Measurements from ENCODE around the gene NCOA4.
"Not testable (repeated sequence)": the region's sequence is repeated elsewhere in the genome, so short reads cannot be mapped to it uniquely, and the experiment has no call there.

NCOA4 gene

GRCh38 chr10:46053534-46054434, 23.4 kb upstream of the NCOA4 start:
- H2AFZ ChIP-seq: no peak overlapping the region
- H3K9me3 ChIP-seq (ENCODE audit: control insufficient read depth, low read length): no peaks in the 10 kb centered on the region
- H3K4me1 ChIP-seq: no peaks in the 10 kb centered on the region
- no peak overlapping the region for H3K4me2 ChIP-seq (ENCODE audit: low read length)
- no peak overlapping the region for H3K4me3 ChIP-seq (ENCODE audit: low read depth, low read length)
- H3K9ac ChIP-seq: no peak overlapping the region
- no peaks in the 10 kb centered on the region for H3K36me3 ChIP-seq (ENCODE audit: control insufficient read depth, insufficient read depth, low read length)
- no peaks in the 10 kb centered on the region for H3K79me2 ChIP-seq
- H3K27me3 ChIP-seq (ENCODE audit: control insufficient read depth, insufficient read depth, low read length): no peaks in the 10 kb centered on the region
- TF ChIP-seq CTCF (IDR thresholded peaks at IDR 0.05): no peak
- H3K27ac ChIP-seq: no peak overlapping the region

GRCh38 chr10:46052791-46053375, 22.5 kb upstream of the NCOA4 start:
- H3K4me2 ChIP-seq (ENCODE audit: low read length): no peak overlapping the region
- no peak overlapping the region for H3K27ac ChIP-seq
- H2AFZ ChIP-seq: no peak overlapping the region
- no peaks in the 10 kb centered on the region for H3K27me3 ChIP-seq (ENCODE audit: control insufficient read depth, insufficient read depth, low read length)
- TF ChIP-seq CTCF (IDR thresholded peaks at IDR 0.05): no peak
- H3K4me3 ChIP-seq (ENCODE audit: low read depth, low read length): no peak overlapping the region
- no peaks in the 10 kb centered on the region for H3K79me2 ChIP-seq
- no peaks in the 10 kb centered on the region for H3K9me3 ChIP-seq (ENCODE audit: control insufficient read depth, low read length)
- no peaks in the 10 kb centered on the region for H3K4me1 ChIP-seq
- no peak overlapping the region for H3K9ac ChIP-seq
- H3K36me3 ChIP-seq (ENCODE audit: control insufficient read depth, insufficient read depth, low read length): no peaks in the 10 kb centered on the region

- no peak overlapping the region for H3K9ac ChIP-seq
- no peak overlapping the region for H3K4me3 ChIP-seq (ENCODE audit: low read depth, low read length)
- H3K9me3 ChIP-seq (ENCODE audit: control insufficient read depth, low read length): no peaks in the 10 kb centered on the region
- H3K27me3 ChIP-seq (ENCODE audit: control insufficient read depth, insufficient read depth, low read length): no peaks in the 10 kb centered on the region
- H3K36me3 ChIP-seq (ENCODE audit: control insufficient read depth, insufficient read depth, low read length): no peaks in the 10 kb centered on the region
- H3K4me2 ChIP-seq (ENCODE audit: low read length): no peak overlapping the region
- no peak overlapping the region for H3K27ac ChIP-seq
- no peaks in the 10 kb centered on the region for H3K79me2 ChIP-seq
- H3K4me1 ChIP-seq: no peaks in the 10 kb centered on the region
- H2AFZ ChIP-seq: no peak overlapping the region
- TF ChIP-seq CTCF (IDR thresholded peaks at IDR 0.05): no peak
Measured at GRCh38 chr10:46052057-46052790, 21.8 kb upstream of the NCOA4 start.

- no peak overlapping the region for H3K4me2 ChIP-seq (ENCODE audit: low read length)
Measured at GRCh38 chr10:46050941-46051623, 20.7 kb upstream of the NCOA4 start.

GRCh38 chr10:46049497-46049831, 19.0 kb upstream of the NCOA4 start:
- H3K4me2 ChIP-seq (ENCODE audit: low read length); H3K9me3 ChIP-seq (ENCODE audit: control insufficient read depth, low read length): not testable (repeated sequence)

More at GRCh38 chr10:46050941-46051623, 20.7 kb upstream of the NCOA4 start:
- TF ChIP-seq CTCF (IDR thresholded peaks at IDR 0.05): no peak
- no peak overlapping the region for H3K9ac ChIP-seq
- no peaks in the 10 kb centered on the region for H3K36me3 ChIP-seq (ENCODE audit: control insufficient read depth, insufficient read depth, low read length)
- no peak overlapping the region for H3K27ac ChIP-seq
- H3K4me1 ChIP-seq: no peaks in the 10 kb centered on the region
- no peaks in the 10 kb centered on the region for H3K9me3 ChIP-seq (ENCODE audit: control insufficient read depth, low read length)
- H3K4me3 ChIP-seq (ENCODE audit: low read depth, low read length): no peak overlapping the region
- no peaks in the 10 kb centered on the region for H3K27me3 ChIP-seq (ENCODE audit: control insufficient read depth, insufficient read depth, low read length)
- no peaks in the 10 kb centered on the region for H3K79me2 ChIP-seq
- no peak overlapping the region for H2AFZ ChIP-seq

More at GRCh38 chr10:46049497-46049831, 19.0 kb upstream of the NCOA4 start:
- not testable (repeated sequence) for H3K9ac ChIP-seq; H3K4me1 ChIP-seq; H2AFZ ChIP-seq; H3K36me3 ChIP-seq (ENCODE audit: control insufficient read depth, insufficient read depth, low read length); H3K79me2 ChIP-seq; H3K27me3 ChIP-seq (ENCODE audit: control insufficient read depth, insufficient read depth, low read length); H3K27ac ChIP-seq; H3K4me3 ChIP-seq (ENCODE audit: low read depth, low read length)
